Endodermal cell (in vitro differentiated cells): ENCODE measurements around the gene TNNI3K. TPM values are rescaled to one million over a fixed set of nuclear protein-coding genes. Genes with fewer than 3 reads are reported as not detected.

Source experiments
- DNase-seq: peaks from one replicate; pipeline ENCODE4 v3.0.0-alpha.2; 2017
- H3K27ac ChIP-seq: 2 replicates; pipeline ENCODE4 v1.5.1; 2013; ENCODE audit warnings: mild to moderate bottlenecking, low read depth, low read length, moderate library complexity
- H3K27me3 ChIP-seq: 2 replicates; pipeline ENCODE4 v1.6.1; 2013; ENCODE audit warnings: mild to moderate bottlenecking, low read length, moderate library complexity; ENCODE audit not compliant: insufficient read depth, control insufficient read depth, poor library complexity, severe bottlenecking
- H3K36me3 ChIP-seq: 2 replicates; pipeline ENCODE4 v1.7.0; 2013; ENCODE audit warnings: mild to moderate bottlenecking, low read length, moderate library complexity; ENCODE audit not compliant: control insufficient read depth, insufficient read depth
- H3K4me1 ChIP-seq: one replicate; pipeline ENCODE4 v1.7.0; 2013; ENCODE audit warnings: low read length; ENCODE audit not compliant: control insufficient read depth, insufficient read depth
- H3K4me3 ChIP-seq: 2 replicates; pipeline ENCODE4 v1.5.1; 2013; ENCODE audit warnings: mild to moderate bottlenecking, low read length, moderate library complexity
- H3K9ac ChIP-seq: 2 replicates; pipeline ENCODE4 v1.6.1; 2013; ENCODE audit warnings: mild to moderate bottlenecking, low read length, moderate library complexity; ENCODE audit not compliant: poor library complexity, severe bottlenecking; ENCODE audit errors: extremely low read depth
- H3K9me3 ChIP-seq: 2 replicates; pipeline ENCODE4 v1.6.1; 2013; ENCODE audit warnings: mild to moderate bottlenecking, low read length, moderate library complexity; ENCODE audit not compliant: control insufficient read depth
- H3K27ac Mint-ChIP-seq: 2 replicates; pipeline ENCODE4 v1.8.0; 2020; ENCODE audit warnings: mixed read lengths
- H3K27me3 Mint-ChIP-seq: 2 replicates; pipeline ENCODE4 v1.8.0; 2021; ENCODE audit warnings: mild to moderate bottlenecking, mixed read lengths; ENCODE audit not compliant: insufficient read depth
- H3K36me3 Mint-ChIP-seq: 2 replicates; pipeline ENCODE4 v1.8.0; 2020; ENCODE audit warnings: low read depth, mixed read lengths
- H3K4me1 Mint-ChIP-seq: 2 replicates; pipeline ENCODE4 v1.8.0; 2020; ENCODE audit warnings: mixed read lengths
- H3K4me3 Mint-ChIP-seq: 2 replicates; pipeline ENCODE4 v1.8.0; 2020; ENCODE audit warnings: mild to moderate bottlenecking, moderate library complexity, mixed read lengths
- H3K9me3 Mint-ChIP-seq: 2 replicates; pipeline ENCODE4 v1.8.0; 2020; ENCODE audit warnings: mild to moderate bottlenecking, mixed read lengths
- WGBS, 2 experiments: methylation state at CpG; one replicate each; pipeline versions ENCODE4 v1.1.5 to v1.1.7; 2013; ENCODE audit warnings: missing lambda C conversion rate in 2 of 2, mixed read lengths in 1 of 2; ENCODE audit not compliant: insufficient coverage in 1 of 2, insufficient read length in 1 of 2; 5-methylcytosine and 5-hydroxymethylcytosine counted together
- total RNA-seq, 2 donors: library from RNA; stranded (reverse); fragmentation: NEBNext Ultra II Directional in 1 of 2; extraction: Animal tissue kit (Norgen Biotek cat#: 25700) in 1 of 2; gene quantifications; 2 replicates in 1 of 2; 3 replicates in 1 of 2; pipeline ENCODE4 v1.2.1, GENCODE V29; 2021
- TF ChIP-seq, protein P1 (sequence below): fragments of 200-600 bp; sonication (generic); conservative IDR thresholded peaks from 2 replicates; pipeline ENCODE4 v1.5.0; 2021; ENCODE audit warnings: antibody characterized with exemption, mild to moderate bottlenecking

TNNI3K gene
- total RNA-seq, 2 donors from 2014 or later: 1.1 TPM; not detected in 1

DNA sequence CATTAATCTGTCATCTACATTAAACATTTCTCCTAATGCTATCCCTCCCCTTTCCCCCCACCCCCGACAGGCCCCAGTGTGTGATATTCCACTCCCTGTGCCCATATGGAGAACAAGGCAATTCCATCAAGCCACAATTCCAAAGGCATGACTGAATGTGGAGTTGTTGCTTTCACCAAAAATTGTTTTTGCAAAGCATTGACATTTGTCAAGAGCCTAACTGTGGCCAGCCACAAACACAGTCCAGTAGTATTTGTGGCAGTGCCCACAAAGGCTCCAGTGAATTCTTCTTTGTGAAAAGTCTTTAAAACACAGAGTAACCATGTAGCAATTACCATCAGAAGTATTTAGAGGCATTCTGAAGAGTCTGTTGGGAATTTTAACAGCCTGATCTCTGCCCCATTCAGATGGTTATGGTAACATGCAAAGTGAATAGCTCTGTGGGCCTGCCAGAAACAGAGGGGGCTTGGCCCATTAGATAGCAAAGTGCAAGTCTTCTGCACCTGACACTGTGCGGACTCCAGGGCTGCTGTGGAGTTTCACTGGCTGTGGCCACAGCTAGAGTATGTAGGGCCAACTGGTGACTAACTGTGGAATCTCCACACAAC is 288.8 kb downstream of the TNNI3K start:
- Histone ChIP-seq H3K27ac (no peak overlapping the region), H3K9me3 (no peaks in the 10 kb centered on the region), H3K4me3 (no peak overlapping the region), H3K36me3 (no peaks in the 10 kb centered on the region), H3K27me3 (no peaks in the 10 kb centered on the region), H3K9ac (no peak overlapping the region), H3K4me1 (no peaks in the 10 kb centered on the region)
- Mint-ChIP-seq H3K27me3 (no peaks in the 10 kb centered on the region), H3K36me3 (no peaks in the 10 kb centered on the region), H3K9me3 (no peaks in the 10 kb centered on the region), H3K27ac (no peak overlapping the region), H3K4me3 (no peak overlapping the region), H3K4me1 (peaks cover 10% of the 10 kb centered on the region)
- TF ChIP-seq, protein P1, sequence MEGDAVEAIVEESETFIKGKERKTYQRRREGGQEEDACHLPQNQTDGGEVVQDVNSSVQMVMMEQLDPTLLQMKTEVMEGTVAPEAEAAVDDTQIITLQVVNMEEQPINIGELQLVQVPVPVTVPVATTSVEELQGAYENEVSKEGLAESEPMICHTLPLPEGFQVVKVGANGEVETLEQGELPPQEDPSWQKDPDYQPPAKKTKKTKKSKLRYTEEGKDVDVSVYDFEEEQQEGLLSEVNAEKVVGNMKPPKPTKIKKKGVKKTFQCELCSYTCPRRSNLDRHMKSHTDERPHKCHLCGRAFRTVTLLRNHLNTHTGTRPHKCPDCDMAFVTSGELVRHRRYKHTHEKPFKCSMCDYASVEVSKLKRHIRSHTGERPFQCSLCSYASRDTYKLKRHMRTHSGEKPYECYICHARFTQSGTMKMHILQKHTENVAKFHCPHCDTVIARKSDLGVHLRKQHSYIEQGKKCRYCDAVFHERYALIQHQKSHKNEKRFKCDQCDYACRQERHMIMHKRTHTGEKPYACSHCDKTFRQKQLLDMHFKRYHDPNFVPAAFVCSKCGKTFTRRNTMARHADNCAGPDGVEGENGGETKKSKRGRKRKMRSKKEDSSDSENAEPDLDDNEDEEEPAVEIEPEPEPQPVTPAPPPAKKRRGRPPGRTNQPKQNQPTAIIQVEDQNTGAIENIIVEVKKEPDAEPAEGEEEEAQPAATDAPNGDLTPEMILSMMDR: no peak
- 80% methylated on average over 2 of the region's 2 CpGs; no CpG with 5 or more reads in 1 of the 2 experiments for WGBS, 2 experiments
- DNase-seq: no peak

DNA sequence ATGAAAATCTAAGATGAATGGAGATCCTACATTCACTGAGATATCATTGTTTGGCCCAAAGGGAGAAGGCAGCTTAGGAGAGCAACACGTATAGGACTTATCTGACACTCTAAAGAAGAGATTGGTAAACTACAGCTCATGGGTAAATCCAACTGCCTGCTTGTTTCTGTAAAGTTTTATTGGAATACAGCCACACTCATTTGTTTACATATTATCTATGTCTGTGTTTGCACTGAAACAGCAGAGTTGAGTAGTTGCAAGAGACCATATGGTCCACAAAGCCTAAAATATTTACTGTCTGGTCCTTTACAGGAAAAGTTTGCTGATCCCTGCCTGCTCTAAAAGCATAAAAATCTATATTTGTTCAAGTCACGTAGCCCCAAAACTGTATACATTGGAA is 291.5 kb downstream of the TNNI3K start:
- H3K27me3 ChIP-seq: no peaks in the 10 kb centered on the region
- no peaks in the 10 kb centered on the region for H3K4me1 ChIP-seq
- Mint-ChIP-seq H3K27ac (no peak overlapping the region), H3K4me1 (peaks cover 10% of the 10 kb centered on the region), H3K27me3 (no peaks in the 10 kb centered on the region), H3K9me3 (no peaks in the 10 kb centered on the region), H3K36me3 (no peaks in the 10 kb centered on the region), H3K4me3 (no peak overlapping the region)
- TF ChIP-seq, protein P1: no peak
- H3K36me3 ChIP-seq: no peaks in the 10 kb centered on the region
- no peaks in the 10 kb centered on the region for H3K9me3 ChIP-seq
- no peak overlapping the region for H3K4me3 ChIP-seq
- no peak for DNase-seq
- H3K9ac ChIP-seq: no peak overlapping the region
- H3K27ac ChIP-seq: no peak overlapping the region
- 73 to 100% methylated on average over 1 to 2 of the region's 2 CpGs for WGBS, 2 experiments

DNA sequence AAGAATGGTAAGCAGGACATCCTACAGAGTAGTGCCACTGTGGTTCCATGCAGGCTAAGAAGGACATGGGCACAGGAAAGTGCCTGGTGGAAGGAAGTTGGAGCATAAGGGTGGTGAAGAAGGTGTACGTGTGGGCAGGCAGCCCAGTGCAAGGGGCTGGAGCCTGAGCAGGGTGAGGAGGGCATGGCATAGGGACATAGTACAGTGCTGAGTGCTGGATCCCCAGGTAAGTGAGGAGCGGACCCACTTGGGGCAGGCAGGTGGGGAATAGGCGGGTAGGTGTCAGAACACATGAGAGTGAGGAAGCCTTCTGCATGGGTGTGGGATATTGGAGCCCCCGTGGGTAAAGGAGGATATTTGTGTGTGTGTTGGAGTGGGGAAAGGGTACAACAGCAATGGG is 292.9 kb downstream of the TNNI3K start:
- H3K4me3 Mint-ChIP-seq: no peak overlapping the region
- no peak overlapping the region for H3K9ac ChIP-seq
- TF ChIP-seq, protein P1: no peak
- DNase-seq: no peak
- no peaks in the 10 kb centered on the region for H3K36me3 Mint-ChIP-seq
- no peak overlapping the region for H3K4me3 ChIP-seq
- H3K4me1 Mint-ChIP-seq: peaks cover 10% of the 10 kb centered on the region
- no peaks in the 10 kb centered on the region for H3K9me3 ChIP-seq
- H3K27ac ChIP-seq: no peak overlapping the region
- no peaks in the 10 kb centered on the region for H3K27me3 ChIP-seq
- WGBS, 2 experiments: 92 to 94% methylated on average over 3 to 4 of the region's 4 CpGs
- no peaks in the 10 kb centered on the region for H3K36me3 ChIP-seq
- H3K27ac Mint-ChIP-seq: no peak overlapping the region
- no peaks in the 10 kb centered on the region for H3K9me3 Mint-ChIP-seq
- no peaks in the 10 kb centered on the region for H3K4me1 ChIP-seq
- H3K27me3 Mint-ChIP-seq: no peaks in the 10 kb centered on the region
